Limb (tissue), 2 donors: ENCODE data around the gene ZFYVE28.

ENCODE experiments used
- DNase-seq, 2 donors: peaks; one replicate each; pipeline ENCODE4 v3.0.0-alpha.2; 2016; ENCODE audit errors: extremely low spot score in 2 of 2

Gene ZFYVE28

GRCh38 chr4:2368746-2369437 is 49.6 kb downstream of the ZFYVE28 start:
- DNase-seq, result no peak

- peak in 1 of 2 donors; percentile 19 for DNase-seq
Measured at GRCh38 chr4:2367626-2368025, 50.8 kb downstream of the ZFYVE28 start.

- DNase-seq, result peak; percentile 38 to 46
Measured at GRCh38 chr4:2366252-2367192, 51.9 kb downstream of the ZFYVE28 start.

GRCh38 chr4:2365913-2366210 is 52.6 kb downstream of the ZFYVE28 start:
- DNase-seq, result peak in 1 of 2 donors; percentile 34

GRCh38 chr4:2365054-2365912 is 53.2 kb downstream of the ZFYVE28 start:
- DNase-seq, result no peak

DNA sequence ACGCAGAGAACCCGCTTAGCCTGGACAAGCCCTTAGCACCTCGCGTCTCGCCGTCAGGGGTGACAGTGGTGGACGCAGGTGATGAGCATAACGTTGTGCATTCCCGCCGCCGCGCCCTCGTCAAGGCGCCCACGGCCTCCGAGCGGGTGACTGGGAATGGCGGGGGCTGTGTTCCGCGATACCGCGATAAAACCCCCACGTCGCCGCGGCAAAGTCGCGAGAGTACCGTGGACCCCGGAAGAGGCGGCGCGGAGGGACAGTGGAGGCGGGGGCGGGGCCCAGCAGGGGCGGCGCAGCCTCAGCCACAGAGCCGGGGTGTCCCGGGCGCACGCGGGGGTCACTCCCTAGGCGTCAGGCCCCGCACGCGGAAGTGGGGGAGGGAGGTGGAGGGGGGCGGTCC is 53.8 kb downstream of the ZFYVE28 start:
- peak in 1 of 2 donors; percentile 51 for DNase-seq

DNA sequence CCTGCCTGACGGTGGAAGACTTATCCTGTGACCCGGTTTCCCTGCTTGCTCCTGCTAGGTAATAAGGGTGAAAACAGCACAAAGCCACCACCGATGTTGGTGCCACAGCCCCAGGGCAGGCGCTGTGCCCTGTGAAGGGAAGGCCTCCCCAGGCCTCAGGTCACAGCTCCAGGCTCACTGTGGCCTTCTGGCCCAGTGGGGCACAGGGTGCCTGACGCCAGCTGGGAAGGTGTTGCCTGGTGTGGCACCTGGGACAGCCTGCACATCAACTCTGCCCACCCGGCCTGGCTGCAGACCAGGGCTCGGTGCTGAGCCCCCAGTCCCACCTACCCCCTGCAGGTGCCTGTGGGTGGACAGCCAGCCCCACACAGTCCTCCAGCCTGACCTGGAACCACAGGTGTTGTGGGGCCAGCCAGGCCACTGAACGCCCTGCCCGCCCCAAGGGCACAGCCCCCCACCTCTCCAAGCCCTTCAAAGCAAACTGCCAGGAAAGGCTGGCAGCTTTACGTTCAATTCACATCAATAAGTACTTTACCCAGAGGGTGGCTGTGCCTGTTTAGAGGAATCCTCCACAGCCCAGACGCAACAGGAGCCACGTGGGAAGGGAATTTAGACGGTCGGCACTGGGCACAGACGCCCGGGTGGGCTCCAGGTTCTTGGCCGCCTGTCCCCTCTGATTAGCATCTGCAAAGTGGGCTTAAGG is 54.3 kb downstream of the ZFYVE28 start:
- peak in 1 of 2 donors; percentile 24 for DNase-seq

DNA sequence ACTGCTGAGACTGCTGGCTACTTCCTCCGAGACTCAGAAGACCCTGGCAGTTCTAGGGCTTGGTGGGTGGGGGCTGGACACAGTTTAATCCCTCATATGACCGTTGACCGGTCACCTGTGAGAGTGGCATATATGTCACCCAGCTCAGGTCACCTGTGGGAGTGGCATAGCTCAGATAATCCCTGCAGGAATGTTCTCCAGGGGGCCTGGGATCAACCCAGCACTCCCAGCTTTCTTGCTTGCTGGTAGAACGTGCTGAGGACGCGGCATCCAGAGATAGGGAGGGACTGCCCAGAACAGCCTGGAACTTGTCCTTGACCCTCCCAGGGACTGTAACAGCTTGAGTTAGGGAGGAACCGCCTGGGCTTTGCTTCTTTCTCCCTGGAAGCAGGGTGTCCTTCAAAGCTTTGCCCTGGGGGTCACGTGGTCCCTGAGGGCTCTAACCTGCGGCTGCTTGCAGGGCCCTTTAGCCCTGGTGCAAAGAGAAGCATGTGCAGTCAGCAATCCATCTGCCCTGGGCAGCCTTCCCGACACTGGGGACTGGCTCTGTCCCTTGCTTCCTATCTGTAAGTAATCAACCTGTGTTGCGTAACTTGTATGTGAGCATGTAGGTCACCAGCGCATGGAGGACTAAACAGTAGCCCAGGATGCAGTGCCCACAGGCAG is 55.3 kb downstream of the ZFYVE28 start:
- peak in 1 of 2 donors; percentile 26 for DNase-seq

DNA sequence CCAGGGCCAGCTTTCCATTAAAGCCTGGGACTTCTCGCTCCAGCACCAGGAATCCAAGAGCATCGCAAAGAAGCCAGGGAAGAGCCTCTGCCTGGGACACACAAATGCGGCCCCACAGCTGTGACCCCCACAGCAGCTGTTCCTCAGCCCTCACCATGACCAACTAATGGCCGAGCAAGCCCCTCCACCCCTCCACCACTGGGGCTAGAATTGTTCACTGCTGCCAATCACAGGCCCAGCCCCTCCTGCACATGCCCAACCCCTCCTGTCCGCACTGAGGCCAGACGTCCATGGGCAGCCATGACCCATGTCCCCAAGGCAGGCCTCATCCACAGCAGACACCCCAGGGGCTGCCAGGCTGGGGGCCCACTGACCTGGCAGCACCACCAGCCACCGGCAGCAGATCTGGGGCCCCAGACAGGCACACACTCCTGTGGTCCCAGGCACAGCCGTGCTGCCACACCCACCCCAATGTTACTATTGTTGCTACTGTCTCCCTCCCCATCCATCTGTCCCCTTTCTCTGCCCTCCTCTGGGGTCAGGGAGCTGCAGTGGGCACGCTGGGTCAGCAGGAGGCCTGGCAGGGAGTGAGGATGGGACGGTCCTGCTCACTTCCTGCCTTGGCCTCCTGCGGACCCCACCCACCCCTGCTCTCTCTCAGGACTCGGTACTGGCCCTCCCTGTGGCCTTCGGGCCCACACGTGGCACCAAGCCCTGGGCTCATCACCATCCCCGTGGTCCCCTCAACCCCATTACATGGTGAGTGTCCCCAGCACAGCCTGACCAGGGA is 56.0 kb downstream of the ZFYVE28 start:
- peak; percentile 13 to 35 for DNase-seq

- peak in 1 of 2 donors; percentile 37 for DNase-seq
Measured at GRCh38 chr4:2361366-2362265, 56.8 kb downstream of the ZFYVE28 start.

DNA sequence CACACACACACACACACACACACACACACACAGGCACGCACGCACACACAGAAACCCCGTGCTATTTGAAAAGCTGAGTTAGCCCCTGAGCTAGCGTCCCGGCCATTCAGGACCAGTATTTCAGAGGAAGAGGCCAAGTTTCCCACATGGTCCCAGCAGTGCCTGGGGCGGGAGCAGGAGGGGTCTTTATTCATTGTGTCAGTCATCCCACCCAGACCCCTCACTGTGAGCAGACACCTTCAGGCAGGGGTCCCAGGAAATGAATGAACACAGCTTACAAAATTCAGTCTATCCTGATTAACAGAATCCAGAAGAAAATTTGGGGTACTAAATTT is 58.1 kb downstream of the ZFYVE28 start:
- DNase-seq, result peak in 1 of 2 donors; percentile 28

DNA sequence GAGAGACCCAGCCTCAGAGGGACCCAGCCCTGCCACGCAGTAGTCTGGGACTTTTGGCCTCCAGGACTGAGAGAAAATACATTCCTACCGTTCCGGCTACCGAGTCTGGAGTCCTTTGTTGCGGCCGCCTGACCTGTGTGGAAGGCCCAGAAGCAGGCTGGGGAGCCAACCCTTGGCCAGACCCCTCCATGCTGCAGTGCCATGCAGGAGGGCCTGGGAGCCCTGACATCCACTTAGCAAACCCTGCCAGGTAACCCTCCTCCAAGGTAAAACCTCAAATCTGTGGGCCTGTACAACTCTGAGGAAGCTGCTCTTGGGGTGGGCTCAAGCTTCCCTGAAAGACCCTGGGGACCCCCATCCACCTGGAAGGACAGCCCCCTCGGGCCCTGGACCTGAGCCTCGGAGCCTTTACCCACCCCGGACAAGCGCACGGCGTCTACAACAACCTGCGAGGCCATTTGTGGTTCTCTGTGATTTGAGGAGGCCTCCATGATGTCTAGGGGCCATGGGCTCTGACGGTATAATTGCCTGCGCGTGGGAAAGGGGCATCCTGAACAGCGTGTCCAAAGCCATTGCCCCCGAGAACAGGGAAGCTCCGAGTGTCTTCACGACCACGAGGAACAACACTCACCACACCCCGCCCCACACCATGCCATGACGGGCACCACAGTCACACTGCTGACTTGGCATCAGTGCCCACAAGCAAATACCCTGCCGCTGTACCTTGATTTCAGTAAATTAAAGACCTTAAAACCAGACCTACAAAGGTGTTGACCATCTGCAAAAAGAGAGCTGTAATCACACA is 58.7 kb downstream of the ZFYVE28 start:
- peak in 1 of 2 donors; percentile 18 for DNase-seq

- DNase-seq, result peak in 1 of 2 donors; percentile 17
Measured at GRCh38 chr4:2357821-2358745, 60.4 kb downstream of the ZFYVE28 start.

GRCh38 chr4:2356123-2357069 is 62.0 kb downstream of the ZFYVE28 start:
- peak in 1 of 2 donors; percentile 25 for DNase-seq

GRCh38 chr4:2354760-2355159 is 63.7 kb downstream of the ZFYVE28 start:
- DNase-seq, result peak in 1 of 2 donors; percentile 25

- DNase-seq, result peak in 1 of 2 donors; percentile 33
Measured at GRCh38 chr4:2354118-2354517, 64.3 kb downstream of the ZFYVE28 start.
